ENCODE results near the gene SRP68. TPM values are rescaled to one million over a fixed set of nuclear protein-coding genes. Genes with fewer than 3 reads are reported as not detected.

Gene SRP68
- total RNA-seq, 1 donor from 2014 or later, result 74.3 TPM

GRCh38 chr17:76036497-76037261 is 35.6 kb downstream of the SRP68 start:
- DNase-seq (ENCODE audit: low read depth), result no peak
- Histone ChIP-seq H4K20me1 (ENCODE audit: insufficient read depth, low read length) (peaks cover 39% of the 10 kb centered on the region), H3K27me3 (ENCODE audit: insufficient read depth, low read length) (no peaks in the 10 kb centered on the region), H3K4me1 (ENCODE audit: insufficient read depth, low read length) (no peaks in the 10 kb centered on the region), H3K27ac (ENCODE audit: low read depth, low read length) (no peak overlapping the region), H3K79me2 (ENCODE audit: insufficient read depth, low read length) (no peaks in the 10 kb centered on the region), H3K9ac (ENCODE audit: low read length) (no peak overlapping the region), H3K9me3 (ENCODE audit: insufficient read depth, low read depth, low read length) (peaks cover 4% of the 10 kb centered on the region), H3K36me3 (ENCODE audit: insufficient read depth, low read length) (peaks cover 39% of the 10 kb centered on the region), H2AFZ (ENCODE audit: low read depth, low read length) (no peak overlapping the region), H3K4me2 (ENCODE audit: low read length) (no peak overlapping the region), H3K4me3 (ENCODE audit: insufficient read depth, low read depth, low read length) (no peak overlapping the region)
- H3K27ac Mint-ChIP-seq (ENCODE audit: unreplicated experiment), result no peak overlapping the region
- no peaks in the 10 kb centered on the region for H3K4me1 Mint-ChIP-seq (ENCODE audit: low read depth, unreplicated experiment)
- no peaks in the 10 kb centered on the region for H3K9me3 Mint-ChIP-seq (ENCODE audit: unreplicated experiment)
- no peak for FAIRE-seq
- H3K36me3 Mint-ChIP-seq (ENCODE audit: low read depth, unreplicated experiment), result peaks cover 32% of the 10 kb centered on the region
- no peaks in the 10 kb centered on the region for H3K27me3 Mint-ChIP-seq (ENCODE audit: low read depth, unreplicated experiment)
- TF ChIP-seq EZH2 (IDR thresholded peaks at IDR 0.05; ENCODE audit: insufficient read depth, low read length) (no peak), CTCF (IDR thresholded peaks at IDR 0.05; ENCODE audit: insufficient read depth, low read depth, low read length) (no peak)
- H3K4me3 Mint-ChIP-seq (ENCODE audit: unreplicated experiment), result no peak overlapping the region

DNA sequence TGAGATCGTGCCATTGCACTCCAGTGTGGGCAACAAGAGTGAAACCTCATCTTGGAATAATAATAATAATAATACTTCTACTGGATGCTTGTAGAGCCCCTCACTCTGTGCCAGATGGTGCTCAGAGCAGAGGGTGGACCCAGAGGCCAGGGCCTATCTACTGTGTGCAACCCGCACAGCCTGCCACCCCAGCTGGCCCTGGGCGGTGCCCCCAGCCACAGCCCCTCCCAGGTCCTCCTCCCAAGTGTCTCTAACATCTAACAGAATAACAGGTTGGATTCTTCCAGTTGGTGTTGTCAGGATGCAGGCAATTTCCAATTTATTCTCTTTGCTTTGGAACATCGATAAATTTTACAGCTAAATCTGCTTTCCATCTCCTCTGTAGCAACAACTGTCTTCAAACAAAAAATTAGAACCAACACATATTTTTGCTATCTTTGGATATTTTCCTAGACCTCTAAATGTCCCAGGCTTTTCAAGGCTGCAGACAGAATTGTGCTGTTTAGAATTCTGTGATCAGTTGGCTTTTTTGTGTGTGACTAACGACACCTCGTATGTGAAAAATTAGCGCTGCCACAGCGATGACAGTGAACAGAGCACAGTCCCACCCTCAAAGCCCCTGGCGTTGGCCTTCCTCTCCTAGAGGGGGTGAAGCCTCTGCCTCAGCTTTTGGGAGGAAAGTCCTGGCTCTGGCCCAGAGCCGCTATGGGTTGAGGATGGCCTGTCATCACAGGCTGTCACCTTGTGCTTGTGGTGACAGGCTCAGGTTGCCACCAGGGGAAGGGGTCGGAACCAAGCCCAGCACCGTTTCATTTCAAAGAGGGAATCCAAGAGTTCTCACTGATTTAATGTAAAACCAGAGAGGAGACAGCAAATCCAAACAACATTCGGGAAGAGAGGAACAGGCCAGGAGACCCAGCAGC is 37.6 kb downstream of the SRP68 start:
- Histone ChIP-seq H3K4me1 (ENCODE audit: insufficient read depth, low read length) (peaks cover 3% of the 10 kb centered on the region), H3K9ac (ENCODE audit: low read length) (no peak overlapping the region), H3K27ac (ENCODE audit: low read depth, low read length) (no peak overlapping the region), H3K79me2 (ENCODE audit: insufficient read depth, low read length) (no peaks in the 10 kb centered on the region), H3K27me3 (ENCODE audit: insufficient read depth, low read length) (no peaks in the 10 kb centered on the region), H3K4me2 (ENCODE audit: low read length) (no peak overlapping the region), H3K4me3 (ENCODE audit: insufficient read depth, low read depth, low read length) (no peak overlapping the region), H4K20me1 (ENCODE audit: insufficient read depth, low read length) (peaks cover 22% of the 10 kb centered on the region), H2AFZ (ENCODE audit: low read depth, low read length) (no peak overlapping the region), H3K9me3 (ENCODE audit: insufficient read depth, low read depth, low read length) (peaks cover 4% of the 10 kb centered on the region), H3K36me3 (ENCODE audit: insufficient read depth, low read length) (peaks cover 21% of the 10 kb centered on the region)
- Mint-ChIP-seq H3K4me1 (ENCODE audit: low read depth, unreplicated experiment) (no peaks in the 10 kb centered on the region), H3K4me3 (ENCODE audit: unreplicated experiment) (no peak overlapping the region), H3K27ac (ENCODE audit: unreplicated experiment) (peak overlapping the region; percentile 44), H3K9me3 (ENCODE audit: unreplicated experiment) (no peaks in the 10 kb centered on the region), H3K36me3 (ENCODE audit: low read depth, unreplicated experiment) (peaks cover 19% of the 10 kb centered on the region), H3K27me3 (ENCODE audit: low read depth, unreplicated experiment) (no peaks in the 10 kb centered on the region)
- DNase-seq (ENCODE audit: low read depth) (no peak), FAIRE-seq (no peak)
- TF ChIP-seq EZH2 (IDR thresholded peaks at IDR 0.05; ENCODE audit: insufficient read depth, low read length) (no peak), CTCF (IDR thresholded peaks at IDR 0.05; ENCODE audit: insufficient read depth, low read depth, low read length) (no peak)

Measured in astrocyte (in vitro differentiated cells and primary cell).